Measurements from ENCODE around the gene KIAA0513. TPM values are rescaled to one million over a fixed set of nuclear protein-coding genes. Genes with fewer than 3 reads are reported as not detected.
"Not testable (repeated sequence)": the region's sequence is repeated elsewhere in the genome, so short reads cannot be mapped to it uniquely, and the experiment has no call there.

KIAA0513 gene
- total RNA-seq, 1 donor from 2014 or later: 12.9 TPM

DNA sequence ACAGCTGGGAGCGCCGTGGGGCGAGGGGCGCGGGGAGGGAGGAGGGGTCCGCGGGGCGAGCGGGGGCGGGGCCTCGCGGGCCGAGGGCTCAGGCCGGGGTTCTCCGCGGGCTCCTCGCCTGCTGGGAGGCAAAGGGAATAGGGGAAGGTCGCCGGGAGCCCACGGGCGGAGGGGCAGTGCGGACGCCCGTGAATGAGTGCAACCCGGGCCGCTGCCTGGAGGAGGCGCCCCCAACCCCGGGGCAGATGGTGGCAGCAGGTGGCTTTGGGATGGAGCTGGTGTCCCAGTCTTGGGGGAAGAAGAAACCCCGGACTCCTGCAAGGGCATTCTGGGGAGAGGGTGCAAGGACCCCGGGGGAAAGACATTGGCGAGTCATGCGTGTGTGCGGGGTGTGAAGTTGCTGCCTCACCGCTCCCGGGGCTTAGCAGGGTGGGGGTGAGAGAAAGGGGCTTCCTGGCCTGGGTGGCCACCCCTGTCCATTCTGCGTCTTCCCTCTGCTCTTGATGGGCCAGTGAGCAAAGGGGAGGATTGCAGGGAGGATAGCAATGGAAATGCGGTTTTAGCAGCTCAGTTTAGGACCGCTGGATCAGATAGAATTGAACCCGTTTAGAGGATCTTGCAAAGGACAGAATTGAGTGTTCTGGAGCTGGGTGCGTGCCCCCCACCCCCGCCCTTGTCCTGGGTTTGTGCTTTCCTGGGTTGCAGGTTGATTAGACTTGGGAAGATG, 526 bp downstream of the KIAA0513 start:
- Mint-ChIP-seq H3K27ac (peak overlapping the region; percentile 89), H3K36me3 (no peaks in the 10 kb centered on the region), H3K4me3 (peak overlapping the region; percentile 81), H3K4me1 (ENCODE audit: unreplicated experiment) (peaks cover 23% of the 10 kb centered on the region), H3K27me3 (peaks cover 22% of the 10 kb centered on the region), H3K9me3 (no peaks in the 10 kb centered on the region)
- TF ChIP-seq, protein P1, sequence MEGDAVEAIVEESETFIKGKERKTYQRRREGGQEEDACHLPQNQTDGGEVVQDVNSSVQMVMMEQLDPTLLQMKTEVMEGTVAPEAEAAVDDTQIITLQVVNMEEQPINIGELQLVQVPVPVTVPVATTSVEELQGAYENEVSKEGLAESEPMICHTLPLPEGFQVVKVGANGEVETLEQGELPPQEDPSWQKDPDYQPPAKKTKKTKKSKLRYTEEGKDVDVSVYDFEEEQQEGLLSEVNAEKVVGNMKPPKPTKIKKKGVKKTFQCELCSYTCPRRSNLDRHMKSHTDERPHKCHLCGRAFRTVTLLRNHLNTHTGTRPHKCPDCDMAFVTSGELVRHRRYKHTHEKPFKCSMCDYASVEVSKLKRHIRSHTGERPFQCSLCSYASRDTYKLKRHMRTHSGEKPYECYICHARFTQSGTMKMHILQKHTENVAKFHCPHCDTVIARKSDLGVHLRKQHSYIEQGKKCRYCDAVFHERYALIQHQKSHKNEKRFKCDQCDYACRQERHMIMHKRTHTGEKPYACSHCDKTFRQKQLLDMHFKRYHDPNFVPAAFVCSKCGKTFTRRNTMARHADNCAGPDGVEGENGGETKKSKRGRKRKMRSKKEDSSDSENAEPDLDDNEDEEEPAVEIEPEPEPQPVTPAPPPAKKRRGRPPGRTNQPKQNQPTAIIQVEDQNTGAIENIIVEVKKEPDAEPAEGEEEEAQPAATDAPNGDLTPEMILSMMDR (conservative IDR thresholded peaks at IDR 0.05): peak; percentile 51
- no peak for DNase-seq (ENCODE audit: extremely low spot score, unreplicated experiment)

DNA sequence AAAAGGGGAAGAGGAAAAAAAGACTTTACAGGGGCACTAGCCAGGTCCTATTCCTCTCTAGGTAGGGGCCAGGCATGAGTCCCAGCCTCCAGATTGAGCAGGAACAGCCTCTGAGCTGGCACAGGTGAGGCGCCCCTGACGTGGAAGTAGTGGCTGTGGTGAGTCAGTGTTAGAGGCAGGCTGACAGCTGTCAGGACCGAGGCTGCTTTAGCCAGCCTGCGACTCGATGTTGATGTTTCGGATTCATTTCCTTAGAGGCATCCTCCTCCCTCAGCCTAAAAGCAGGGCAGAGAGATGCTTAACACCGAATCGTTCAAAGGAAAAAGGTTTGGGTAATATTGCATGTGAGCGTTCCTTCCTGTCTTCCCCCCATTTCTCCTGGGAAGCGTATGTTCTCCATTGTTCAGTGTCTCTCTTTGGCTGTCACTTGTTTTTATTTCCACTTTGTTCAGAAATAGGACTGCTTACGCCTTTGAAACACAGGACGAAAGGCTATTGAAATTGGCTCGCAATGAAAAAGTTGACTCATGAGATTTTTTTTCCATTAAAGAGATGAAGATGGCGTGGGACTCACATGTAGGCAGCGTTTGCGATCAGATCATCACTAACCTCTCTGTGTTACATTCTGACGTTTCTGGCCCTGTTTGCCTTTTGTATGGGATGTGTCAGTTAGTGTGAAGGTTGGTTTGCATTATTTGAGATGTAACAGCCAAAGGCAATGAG, 1.3 kb downstream of the KIAA0513 start:
- Mint-ChIP-seq H3K4me1 (ENCODE audit: unreplicated experiment) (peaks cover 26% of the 10 kb centered on the region), H3K36me3 (no peaks in the 10 kb centered on the region), H3K4me3 (peak overlapping the region; percentile 81), H3K27me3 (peaks cover 22% of the 10 kb centered on the region), H3K27ac (peak overlapping the region; percentile 89), H3K9me3 (no peaks in the 10 kb centered on the region)
- TF ChIP-seq, protein P1 (conservative IDR thresholded peaks at IDR 0.05): no peak
- DNase-seq (ENCODE audit: extremely low spot score, unreplicated experiment): no peak

DNA sequence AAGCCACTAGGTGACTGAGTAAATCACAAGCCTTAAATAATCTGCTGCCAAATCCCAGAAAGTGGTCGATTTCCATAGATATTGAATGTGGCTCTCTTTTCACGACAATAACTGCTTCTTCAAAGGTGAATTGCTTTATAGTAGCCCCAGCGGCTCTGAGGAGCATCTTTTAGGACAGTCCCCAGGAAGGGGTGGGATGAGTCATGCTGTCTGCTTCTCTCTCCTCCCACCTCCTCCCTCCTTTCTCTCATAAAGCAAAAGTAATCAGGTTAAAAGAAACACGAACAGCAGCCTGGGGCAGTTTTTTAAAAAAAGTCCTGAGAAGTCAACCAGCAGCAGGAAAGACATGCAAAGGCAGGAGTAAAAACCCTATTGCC, 1.8 kb downstream of the KIAA0513 start:
- Mint-ChIP-seq H3K4me3 (peak overlapping the region; percentile 81), H3K27ac (peak overlapping the region; percentile 89), H3K27me3 (peaks cover 22% of the 10 kb centered on the region), H3K4me1 (ENCODE audit: unreplicated experiment) (peaks cover 26% of the 10 kb centered on the region), H3K36me3 (no peaks in the 10 kb centered on the region), H3K9me3 (no peaks in the 10 kb centered on the region)
- TF ChIP-seq, protein P1 (conservative IDR thresholded peaks at IDR 0.05): peak; percentile 21
- DNase-seq (ENCODE audit: extremely low spot score, unreplicated experiment): no peak

GRCh38 chr16:85029981-85030401, 2.4 kb downstream of the KIAA0513 start:
- peak overlapping the region; percentile 89 for H3K27ac Mint-ChIP-seq
- no peaks in the 10 kb centered on the region for H3K9me3 Mint-ChIP-seq
- peak overlapping the region; percentile 82 for H3K4me3 Mint-ChIP-seq

DNA sequence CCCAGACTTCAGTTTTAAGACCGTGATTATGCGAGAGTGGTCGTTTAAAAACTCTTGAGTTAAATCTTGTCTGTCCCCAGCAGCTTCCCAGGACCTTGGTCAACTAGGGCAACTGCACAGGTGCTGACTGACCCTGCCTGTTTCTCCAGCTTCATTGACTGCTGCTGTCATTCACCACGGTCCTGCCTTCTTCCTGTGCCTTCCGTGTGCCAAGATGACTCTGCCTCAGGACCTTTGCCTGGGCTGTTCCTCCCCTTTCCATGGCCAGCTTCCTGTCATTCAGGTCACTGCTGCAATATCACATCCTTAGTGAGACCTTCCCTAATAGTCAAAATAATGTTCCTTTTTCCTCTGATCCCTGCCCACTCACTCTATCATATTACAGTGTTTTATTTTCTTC, 3.9 kb downstream of the KIAA0513 start:
- H3K4me3 Mint-ChIP-seq: peak overlapping the region; percentile 8
- no peaks in the 10 kb centered on the region for H3K36me3 Mint-ChIP-seq
- TF ChIP-seq, protein P1 (conservative IDR thresholded peaks at IDR 0.05): no peak
- H3K27me3 Mint-ChIP-seq: peaks cover 22% of the 10 kb centered on the region
- H3K27ac Mint-ChIP-seq: peak overlapping the region; percentile 25
- H3K9me3 Mint-ChIP-seq: no peaks in the 10 kb centered on the region
- peaks cover 20% of the 10 kb centered on the region for H3K4me1 Mint-ChIP-seq (ENCODE audit: unreplicated experiment)
- no peak for DNase-seq (ENCODE audit: extremely low spot score, unreplicated experiment)

More at GRCh38 chr16:85029981-85030401, 2.4 kb downstream of the KIAA0513 start:
- H3K4me1 Mint-ChIP-seq (ENCODE audit: unreplicated experiment): peaks cover 26% of the 10 kb centered on the region
- DNase-seq (ENCODE audit: extremely low spot score, unreplicated experiment): no peak
- TF ChIP-seq, protein P1 (conservative IDR thresholded peaks at IDR 0.05): no peak
- H3K27me3 Mint-ChIP-seq: peaks cover 22% of the 10 kb centered on the region
- no peaks in the 10 kb centered on the region for H3K36me3 Mint-ChIP-seq

- DNase-seq (ENCODE audit: extremely low spot score, unreplicated experiment); H3K27ac Mint-ChIP-seq; H3K9me3 Mint-ChIP-seq; H3K36me3 Mint-ChIP-seq; H3K4me3 Mint-ChIP-seq: not testable (repeated sequence)
- Mint-ChIP-seq H3K4me1 (ENCODE audit: unreplicated experiment) (peaks cover 24% of the 10 kb centered on the region), H3K27me3 (peaks cover 22% of the 10 kb centered on the region)
Measured at GRCh38 chr16:85032187-85032586, 4.6 kb downstream of the KIAA0513 start.
